BJ (cell line): ENCODE results near the gene TOMM20. TPM values are rescaled to one million over a fixed set of nuclear protein-coding genes. Genes with fewer than 3 reads are reported as not detected.

ENCODE experiments used
- CTCF ChIA-PET: fragments of 350-600 bp; formaldehyde crosslinking; extraction: SDS; loops from one replicate; lab custom pipeline; 2021; ENCODE audit warnings: antibody characterized with exemption, inconsistent platforms; lab: Yijun Ruan, JAX
- POLR2A ChIA-PET: fragments of 300-600 bp; sonication (Branson Sonifier 250); formaldehyde crosslinking; extraction: SDS; loops from one replicate; lab custom pipeline; 2021; ENCODE audit warnings: antibody characterized with exemption; lab: Charles Lee
- DNase-seq: peaks from one replicate; pipeline ENCODE4 v3.0.0-alpha.2; 2011; ENCODE audit warnings: low read depth
- H3K27me3 ChIP-seq: 2 replicates; pipeline ENCODE4 v1.6.0; 2011; ENCODE audit warnings: low read length; ENCODE audit not compliant: control insufficient read depth, insufficient read depth
- H3K36me3 ChIP-seq: 2 replicates; pipeline ENCODE4 v1.5.1; 2011; ENCODE audit warnings: low read length; ENCODE audit not compliant: control insufficient read depth, insufficient read depth
- H3K4me3 ChIP-seq: 2 replicates; pipeline ENCODE4 v1.5.1; 2011; ENCODE audit warnings: low read depth, mild to moderate bottlenecking, control low read depth, low read length
- polyA plus RNA-seq: library from polyadenylated mRNA; depleted of rRNA; stranded (reverse); fragments of >200 nt; gene quantifications from 2 replicates; pipeline ENCODE4 v1.2.3, GENCODE V29; 2011
- TF ChIP-seq, protein P1 (sequence below): IDR thresholded peaks from 2 replicates; pipeline ENCODE4 v1.5.1; 2011; ENCODE audit warnings: low read depth, mild to moderate bottlenecking, control low read depth, inconsistent platforms, low read length, moderate library complexity; ENCODE audit not compliant: insufficient read depth

Gene TOMM20
- polyA plus RNA-seq, 1 experiment = 56.8 TPM

- Histone ChIP-seq H3K27me3 (no peaks in the 10 kb centered on the region), H3K4me3 (no peak overlapping the region), H3K36me3 (peaks cover 7% of the 10 kb centered on the region; the same call in 1 of the 2 replicates)
- POLR2A ChIA-PET = no interaction called here
- CTCF ChIA-PET = interaction anchor here (0.6 to 3.9 kb wide), 19 partner anchors 9 to 893 kb away, joined by 3 to 22 read pairs (median 4); partner anchors contain the start of gene TOMM20
- TF ChIP-seq, protein P1, sequence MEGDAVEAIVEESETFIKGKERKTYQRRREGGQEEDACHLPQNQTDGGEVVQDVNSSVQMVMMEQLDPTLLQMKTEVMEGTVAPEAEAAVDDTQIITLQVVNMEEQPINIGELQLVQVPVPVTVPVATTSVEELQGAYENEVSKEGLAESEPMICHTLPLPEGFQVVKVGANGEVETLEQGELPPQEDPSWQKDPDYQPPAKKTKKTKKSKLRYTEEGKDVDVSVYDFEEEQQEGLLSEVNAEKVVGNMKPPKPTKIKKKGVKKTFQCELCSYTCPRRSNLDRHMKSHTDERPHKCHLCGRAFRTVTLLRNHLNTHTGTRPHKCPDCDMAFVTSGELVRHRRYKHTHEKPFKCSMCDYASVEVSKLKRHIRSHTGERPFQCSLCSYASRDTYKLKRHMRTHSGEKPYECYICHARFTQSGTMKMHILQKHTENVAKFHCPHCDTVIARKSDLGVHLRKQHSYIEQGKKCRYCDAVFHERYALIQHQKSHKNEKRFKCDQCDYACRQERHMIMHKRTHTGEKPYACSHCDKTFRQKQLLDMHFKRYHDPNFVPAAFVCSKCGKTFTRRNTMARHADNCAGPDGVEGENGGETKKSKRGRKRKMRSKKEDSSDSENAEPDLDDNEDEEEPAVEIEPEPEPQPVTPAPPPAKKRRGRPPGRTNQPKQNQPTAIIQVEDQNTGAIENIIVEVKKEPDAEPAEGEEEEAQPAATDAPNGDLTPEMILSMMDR = no peak
- DNase-seq = no peak
These were observed 23.3 kb downstream of the TOMM20 start for GRCh38 chr1:235105051-235106043.

- no peak for DNase-seq
- CTCF ChIA-PET = interaction anchor here (0.7 to 3.9 kb wide), 5 partner anchors 10 to 687 kb away, joined by 3 to 22 read pairs (median 4); no protein-coding TSS in a partner anchor
- POLR2A ChIA-PET = no interaction called here
- no peaks in the 10 kb centered on the region for H3K27me3 ChIP-seq
- TF ChIP-seq, protein P1 = no peak
- H3K4me3 ChIP-seq = no peak overlapping the region
- H3K36me3 ChIP-seq = peaks cover 4% of the 10 kb centered on the region; the same call in 1 of the 2 replicates
These were observed 25.6 kb downstream of the TOMM20 start for GRCh38 chr1:235102993-235103411.

DNA sequence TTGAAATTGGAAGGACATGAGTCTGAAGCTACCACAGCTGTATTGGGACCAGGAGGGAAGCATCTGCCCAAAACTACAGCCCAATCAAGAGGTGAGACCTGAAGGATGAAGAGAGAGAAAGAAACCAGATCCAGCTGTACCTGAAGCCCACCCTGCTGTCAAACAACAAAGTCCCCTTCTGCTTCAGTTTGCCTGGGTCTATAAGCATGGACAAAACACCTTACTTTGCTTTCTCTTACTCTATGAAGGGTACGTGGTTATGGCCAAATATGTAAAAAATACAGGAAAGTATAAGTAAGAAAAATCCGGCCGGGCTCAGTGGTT is 26.4 kb downstream of the TOMM20 start:
- no peak overlapping the region for H3K4me3 ChIP-seq
- POLR2A ChIA-PET = no interaction called here
- H3K36me3 ChIP-seq = no peaks in the 10 kb centered on the region
- CTCF ChIA-PET = interaction anchor here (0.6 to 2.5 kb wide), 5 partner anchors 9 to 314 kb away, joined by 3 to 10 read pairs (median 3); no protein-coding TSS in a partner anchor
- no peaks in the 10 kb centered on the region for H3K27me3 ChIP-seq
- DNase-seq = no peak
- TF ChIP-seq, protein P1 = no peak

DNA sequence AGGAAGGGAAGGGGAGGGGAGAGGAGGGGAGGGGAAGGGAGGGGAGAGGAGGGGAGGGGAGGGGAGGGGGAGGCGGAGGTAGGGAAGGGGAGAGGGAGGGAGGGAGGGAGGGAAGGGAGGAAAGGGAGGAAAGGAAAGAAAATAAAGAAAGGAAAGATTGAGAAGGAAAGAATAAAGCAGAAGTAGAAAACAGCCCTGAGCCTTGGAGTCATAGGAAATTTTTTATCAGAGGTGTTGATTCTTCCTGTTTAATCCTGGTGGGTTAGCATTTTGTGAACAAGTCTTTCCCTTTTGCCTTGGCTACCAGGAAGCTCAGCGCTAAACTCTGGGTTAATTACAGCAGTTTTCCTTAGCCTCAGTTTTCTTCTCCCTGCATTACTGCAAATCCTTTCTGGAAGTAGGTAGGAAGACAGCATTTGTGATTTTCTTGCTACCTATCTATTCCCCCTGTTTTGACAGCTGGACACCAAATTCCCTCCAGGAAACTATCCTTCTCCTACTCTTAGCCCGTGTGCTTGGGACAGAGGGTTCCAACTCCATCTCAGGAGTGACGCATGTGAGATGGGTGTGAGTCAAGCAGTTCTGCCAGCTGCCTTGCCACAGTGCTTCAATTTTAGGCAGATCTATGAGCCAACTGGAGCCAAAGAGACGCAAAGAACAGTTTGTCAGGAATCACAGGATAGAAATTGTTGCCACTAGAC is 26.9 kb downstream of the TOMM20 start:
- DNase-seq = no peak

More for the DNA sequence above, 26.9 kb downstream of the TOMM20 start:
- TF ChIP-seq, protein P1 = no peak
- ChIA-PET CTCF (interaction anchor here (1.0 to 2.5 kb wide), 5 partner anchors 8 to 613 kb away, joined by 3 to 10 read pairs (median 3); no protein-coding TSS in a partner anchor), POLR2A (no interaction called here)
- Histone ChIP-seq H3K4me3 (no peak overlapping the region), H3K36me3 (no peaks in the 10 kb centered on the region), H3K27me3 (no peaks in the 10 kb centered on the region)
